Astrocyte (in vitro differentiated cells and primary cell): ENCODE results near the gene TOP1.

Experiments used
- CTCF ChIP-seq: IDR thresholded peaks from 2 replicates; pipeline ENCODE4 v1.5.1; 2011; ENCODE audit warnings: low read depth, mild to moderate bottlenecking, inconsistent platforms, low read length, moderate library complexity; ENCODE audit not compliant: insufficient read depth
- EZH2 ChIP-seq: IDR thresholded peaks from 2 replicates; pipeline ENCODE4 v1.6.1; 2012; ENCODE audit warnings: mild to moderate bottlenecking, low read length, inconsistent platforms; ENCODE audit not compliant: insufficient read depth

GRCh38 chr20:41133709-41134361 is 105.2 kb downstream of the TOP1 start:
- TF ChIP-seq EZH2 (no peak), CTCF (no peak)
